Mucosa of descending colon (tissue), 3 donors: ENCODE results near the gene LTC4S. TPM values are rescaled to one million over a fixed set of nuclear protein-coding genes. Genes with fewer than 3 reads are reported as not detected.

Experiments
- ATAC-seq: fragments of 200-7000 bp; cut with Tn5 transposase; one replicate; pipeline ENCODE4 v1.9.1; 2020; ENCODE audit warnings: mild to moderate bottlenecking, moderate library complexity
- DNase-seq, 3 donors: peaks; one replicate each; pipeline ENCODE4 v3.0.0-alpha.2; 2020
- H3K36me3 ChIP-seq: fragments of 200-600 bp; one replicate; pipeline ENCODE4 v1.8.0; 2021; ENCODE audit warnings: low read depth, mild to moderate bottlenecking
- H3K4me1 ChIP-seq: fragments of 200-600 bp; one replicate; pipeline ENCODE4 v1.8.0; 2021; ENCODE audit warnings: low read depth, mild to moderate bottlenecking
- H3K4me3 ChIP-seq: fragments of 200-600 bp; one replicate; pipeline ENCODE4 v1.8.0; 2021; ENCODE audit warnings: mild to moderate bottlenecking
- H3K9me3 ChIP-seq: fragments of 200-600 bp; one replicate; pipeline ENCODE4 v1.8.0; 2021; ENCODE audit warnings: mild to moderate bottlenecking
- intact Hi-C, 2 donors: fragments of 100-400 bp; cut with DNase I in 1 of 2; cut with micrococcal nuclease in 1 of 2; formaldehyde crosslinking; loops; one replicate each; pipeline versions ENCODE4 v1.11.0 to v1.11.1; 2022; cut with DNase I, micrococcal nuclease
- total RNA-seq, 3 donors: library from RNA; stranded (reverse); fragmentation: NEBNext Ultra II Directional in 2 of 3; extraction: Animal tissue kit (Norgen Biotek cat#: 25700) in 2 of 3; gene quantifications; one replicate each; pipeline versions ENCODE4 v1.2.1 to v1.2.4, GENCODE V29; 2021 to 2023
- TF ChIP-seq, protein P1 (sequence below): fragments of 200-600 bp; IDR thresholded peaks from one replicate; pipeline ENCODE4 v1.8.0; 2022; ENCODE audit warnings: antibody characterized with exemption, mild to moderate bottlenecking
- donor health status: DM: no; HTN: no; CAD: no; lungs with moderate emphysema.
- donor health status: DM: no; HTN: no; CAD: no.
- donor health status: DM: no; HTN: yes; CAD: no.

LTC4S gene
- total RNA-seq, 3 donors from 2014 or later, result 3.0 to 10.4 (median 7.0) TPM

DNA sequence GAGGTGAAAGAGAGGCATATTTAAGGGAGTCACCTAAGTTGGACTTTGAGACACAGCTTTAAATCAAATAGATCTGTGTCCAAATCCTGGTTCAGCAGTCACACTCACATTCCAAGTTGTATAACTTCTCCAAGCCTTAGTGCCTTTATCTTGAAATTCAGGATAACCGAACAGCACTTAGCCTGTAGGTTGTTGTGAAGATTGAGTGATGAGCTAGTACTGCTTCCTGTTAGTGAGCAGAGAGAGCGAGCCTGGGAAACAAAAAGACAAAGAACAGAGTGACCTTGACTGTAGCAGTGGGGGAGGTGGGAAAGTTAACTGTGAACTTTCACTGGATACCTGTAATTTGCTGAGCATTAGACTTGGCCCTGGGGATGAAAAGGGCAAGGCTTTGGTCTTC is 38.8 kb upstream of the LTC4S start:
- no peaks in the 10 kb centered on the region for H3K36me3 ChIP-seq
- TF ChIP-seq, protein P1, sequence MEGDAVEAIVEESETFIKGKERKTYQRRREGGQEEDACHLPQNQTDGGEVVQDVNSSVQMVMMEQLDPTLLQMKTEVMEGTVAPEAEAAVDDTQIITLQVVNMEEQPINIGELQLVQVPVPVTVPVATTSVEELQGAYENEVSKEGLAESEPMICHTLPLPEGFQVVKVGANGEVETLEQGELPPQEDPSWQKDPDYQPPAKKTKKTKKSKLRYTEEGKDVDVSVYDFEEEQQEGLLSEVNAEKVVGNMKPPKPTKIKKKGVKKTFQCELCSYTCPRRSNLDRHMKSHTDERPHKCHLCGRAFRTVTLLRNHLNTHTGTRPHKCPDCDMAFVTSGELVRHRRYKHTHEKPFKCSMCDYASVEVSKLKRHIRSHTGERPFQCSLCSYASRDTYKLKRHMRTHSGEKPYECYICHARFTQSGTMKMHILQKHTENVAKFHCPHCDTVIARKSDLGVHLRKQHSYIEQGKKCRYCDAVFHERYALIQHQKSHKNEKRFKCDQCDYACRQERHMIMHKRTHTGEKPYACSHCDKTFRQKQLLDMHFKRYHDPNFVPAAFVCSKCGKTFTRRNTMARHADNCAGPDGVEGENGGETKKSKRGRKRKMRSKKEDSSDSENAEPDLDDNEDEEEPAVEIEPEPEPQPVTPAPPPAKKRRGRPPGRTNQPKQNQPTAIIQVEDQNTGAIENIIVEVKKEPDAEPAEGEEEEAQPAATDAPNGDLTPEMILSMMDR, result no peak
- ATAC-seq, result peak; percentile 58
- no peaks in the 10 kb centered on the region for H3K9me3 ChIP-seq
- no peak overlapping the region for H3K4me3 ChIP-seq
- DNase-seq, result no peak
- intact Hi-C loops, result no loop called here
- H3K4me1 ChIP-seq, result peaks cover 33% of the 10 kb centered on the region

DNA sequence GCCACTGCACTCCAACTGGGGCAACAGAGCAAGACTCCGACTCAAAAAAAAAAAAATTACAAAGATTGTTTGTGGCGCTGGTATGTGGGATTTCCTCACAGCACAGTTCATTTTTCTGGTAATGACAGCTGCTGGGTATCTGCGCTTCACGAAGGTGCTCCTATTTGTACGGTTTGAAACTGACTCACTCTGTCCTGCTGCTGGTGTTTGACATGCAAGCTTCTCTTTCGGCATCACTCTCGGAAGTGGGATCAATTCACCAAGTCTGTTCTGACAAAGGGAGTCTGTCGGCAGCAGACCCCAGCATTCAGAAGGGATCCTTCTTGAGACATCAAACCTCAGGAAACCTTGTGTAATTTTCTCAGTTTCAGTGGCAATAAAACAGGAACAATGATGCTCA is 34.8 kb upstream of the LTC4S start:
- intact Hi-C loops, result no loop called here
- Histone ChIP-seq H3K36me3 (no peaks in the 10 kb centered on the region), H3K4me1 (peaks cover 55% of the 10 kb centered on the region), H3K4me3 (no peak overlapping the region), H3K9me3 (no peaks in the 10 kb centered on the region)
- ATAC-seq (no peak), DNase-seq (no peak)
- TF ChIP-seq, protein P1, result no peak

DNA sequence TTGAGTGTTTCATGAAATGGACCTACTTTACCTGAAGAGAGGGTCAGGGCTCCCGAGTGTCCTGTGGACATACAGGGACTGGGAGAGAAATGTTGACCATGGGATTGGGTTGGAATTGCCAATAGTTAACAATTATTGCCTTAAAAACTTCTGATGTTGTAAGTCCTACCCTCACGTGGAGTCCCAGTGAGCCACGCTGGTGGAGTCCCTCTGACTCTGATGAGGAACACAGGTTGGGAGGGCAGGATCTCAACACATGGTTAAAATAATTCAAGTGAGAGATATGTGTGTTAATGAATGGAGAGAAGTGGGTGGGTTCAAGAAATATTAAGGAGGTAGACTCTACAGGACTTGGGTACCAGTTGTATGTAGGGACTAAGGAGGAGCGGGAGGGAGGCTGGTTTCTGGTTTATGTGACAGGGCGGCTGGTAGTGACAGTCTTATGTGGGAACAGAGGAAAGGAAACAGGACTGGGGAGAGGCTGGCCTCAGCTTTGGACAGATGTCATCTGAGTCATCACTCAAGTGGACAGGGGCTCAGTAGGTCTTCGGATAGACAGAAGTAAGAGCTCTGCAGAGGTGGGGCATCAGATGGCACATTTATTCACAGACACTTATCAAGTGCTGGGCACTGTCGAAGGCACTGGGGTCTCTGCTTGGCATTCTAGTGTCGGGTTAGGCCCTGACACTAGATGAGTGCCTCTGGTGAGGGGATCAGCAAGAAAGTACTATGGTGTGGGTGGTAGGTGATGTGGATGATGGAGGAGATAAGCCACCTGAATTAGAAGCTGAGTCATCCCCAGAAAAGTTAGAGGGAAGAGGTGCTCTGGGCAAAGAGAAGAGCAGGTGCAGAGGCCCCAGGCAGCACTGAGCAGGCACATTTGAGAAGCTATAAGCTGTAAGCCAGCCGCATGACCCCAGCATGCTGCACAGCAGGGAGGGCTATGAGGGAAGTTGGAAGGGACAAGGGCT is 33.9 kb upstream of the LTC4S start:
- intact Hi-C loops, result loop anchor here in 1 of 2 donors (5.0 kb wide), 1 partner anchor 147 kb away; the partner anchor contains the start of gene TBC1D9B
- Histone ChIP-seq H3K4me1 (peaks cover 45% of the 10 kb centered on the region), H3K36me3 (no peaks in the 10 kb centered on the region), H3K9me3 (no peaks in the 10 kb centered on the region), H3K4me3 (no peak overlapping the region)
- DNase-seq, result no peak
- no peak for ATAC-seq
- TF ChIP-seq, protein P1, result no peak

DNA sequence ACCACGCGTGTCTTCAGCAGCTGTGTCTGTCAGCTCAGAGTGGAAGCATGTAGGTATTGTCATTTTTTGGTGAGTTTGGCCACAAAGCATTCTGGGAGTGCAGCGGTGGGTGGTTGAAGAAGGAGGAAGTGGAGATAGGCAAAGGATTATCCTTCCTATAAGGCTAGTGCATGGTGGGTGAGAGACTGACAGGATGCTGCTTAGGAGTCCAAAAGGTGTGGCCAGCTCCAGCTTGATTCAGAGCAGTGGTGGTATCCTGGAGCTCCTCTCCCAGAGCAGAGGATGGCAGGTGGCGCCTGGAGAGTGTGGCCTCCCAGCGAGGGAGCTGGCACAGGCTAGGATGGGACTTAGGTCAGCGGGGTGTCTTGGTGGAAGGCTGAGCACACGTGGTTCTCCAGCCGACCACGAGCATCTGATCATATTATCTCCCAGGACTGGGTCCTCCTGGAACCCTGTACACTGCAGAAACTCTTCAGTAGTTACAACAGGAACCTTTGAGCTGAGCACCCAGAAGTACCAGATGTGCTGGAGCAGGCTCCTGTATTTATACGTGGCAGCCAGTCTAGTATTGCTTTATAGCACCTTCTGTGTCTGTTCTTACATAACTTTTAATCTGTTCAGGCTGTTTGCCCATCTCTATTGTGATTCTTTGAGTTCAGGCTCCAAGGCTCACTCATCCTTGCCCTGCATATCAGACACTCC is 31.6 kb upstream of the LTC4S start:
- Histone ChIP-seq H3K36me3 (peaks cover 6% of the 10 kb centered on the region), H3K9me3 (no peaks in the 10 kb centered on the region), H3K4me1 (peaks cover 26% of the 10 kb centered on the region), H3K4me3 (no peak overlapping the region)
- peak; percentile 72 for ATAC-seq
- TF ChIP-seq, protein P1, result no peak
- peak in 1 of 3 donors; percentile 37 for DNase-seq
- intact Hi-C loops, result loop anchor here in 1 of 2 donors (5.0 kb wide), 1 partner anchor 145 kb away; the partner anchor contains the start of gene TBC1D9B

DNA sequence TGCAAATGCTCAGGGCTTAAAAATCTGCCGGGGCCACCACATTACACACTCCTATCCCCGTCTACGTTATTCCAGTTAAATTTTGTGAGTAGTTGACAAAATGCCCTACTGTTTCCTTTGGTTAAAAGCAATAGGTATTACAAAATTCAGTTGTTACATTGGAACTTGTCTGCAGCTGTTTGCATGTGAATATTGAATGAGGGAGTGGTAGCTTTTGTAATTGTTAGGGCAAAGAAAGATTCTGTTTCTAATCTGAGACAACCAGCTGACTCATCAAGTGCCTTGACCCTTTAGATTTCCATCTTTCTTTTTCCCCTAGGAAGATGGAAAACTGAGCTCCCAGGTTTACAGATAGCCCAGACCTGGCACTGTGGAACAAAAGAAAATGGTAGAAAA is 31.0 kb upstream of the LTC4S start:
- intact Hi-C loops, result loop anchor here in 1 of 2 donors (5.0 kb wide), 1 partner anchor 145 kb away; the partner anchor contains the start of gene TBC1D9B
- no peak overlapping the region for H3K4me3 ChIP-seq
- no peaks in the 10 kb centered on the region for H3K9me3 ChIP-seq
- DNase-seq, result no peak
- H3K36me3 ChIP-seq, result peaks cover 6% of the 10 kb centered on the region
- H3K4me1 ChIP-seq, result peaks cover 26% of the 10 kb centered on the region
- TF ChIP-seq, protein P1, result no peak
- ATAC-seq, result no peak
